ENCODE results near the gene KRTAP4-11.
"Not testable (repeated sequence)": the region's sequence is repeated elsewhere in the genome, so short reads cannot be mapped to it uniquely, and the experiment has no call there.

DNA sequence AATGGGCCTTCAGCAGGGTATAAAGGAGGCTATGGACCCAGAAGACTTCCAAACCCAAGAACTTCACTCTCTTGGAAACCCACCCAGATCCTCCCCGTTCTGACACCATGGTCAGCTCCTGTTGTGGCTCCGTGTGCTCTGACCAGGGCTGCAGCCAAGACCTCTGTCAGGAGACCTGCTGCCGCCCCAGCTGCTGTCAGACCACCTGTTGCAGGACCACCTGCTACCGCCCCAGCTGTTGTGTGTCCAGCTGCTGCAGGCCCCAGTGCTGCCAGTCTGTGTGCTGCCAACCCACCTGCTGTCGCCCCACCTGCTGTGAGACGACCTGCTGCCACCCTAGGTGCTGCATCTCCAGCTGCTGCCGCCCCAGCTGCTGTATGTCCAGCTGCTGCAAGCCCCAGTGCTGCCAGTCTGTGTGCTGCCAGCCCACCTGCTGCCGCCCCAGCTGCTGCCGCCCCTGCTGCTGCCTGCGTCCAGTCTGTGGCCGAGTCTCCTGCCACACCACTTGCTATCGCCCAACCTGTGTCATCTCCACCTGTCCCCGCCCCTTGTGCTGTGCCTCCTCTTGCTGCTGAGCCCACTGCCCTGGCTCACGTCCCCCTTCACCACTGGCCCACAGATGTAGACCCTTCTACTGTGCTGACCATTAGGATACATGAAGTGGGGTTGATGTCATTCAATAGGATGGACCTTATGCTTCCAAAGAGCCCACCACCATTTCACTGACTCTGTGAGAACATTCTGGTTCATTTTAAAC is 33.9 kb downstream of the KRTAP4-11 start, which contains the start of gene KRTAP4-7:
- not testable (repeated sequence) for TF ChIP-seq REST (IDR thresholded peaks at IDR 0.05; ENCODE audit: insufficient read depth in 1 of 2, low read depth in 2 of 2, low read length in 2 of 2); TAF1 (IDR thresholded peaks at IDR 0.05; ENCODE audit: borderline replicate concordance, insufficient read depth, low read length); POLR2AphosphoS5 (IDR thresholded peaks at IDR 0.05; ENCODE audit: low read depth, low read length)

Data from PFSK-1 (cell line).